MM.1S (cell line): Measurements from ENCODE around the gene RHOBTB1.

ENCODE experiments used
- DNase-seq: peaks from one replicate; pipeline ENCODE4 v3.0.0-alpha.2; 2015
- H2AFZ ChIP-seq: fragments of 300-600 bp; sonication (generic); 2 replicates; pipeline ENCODE4 v1.6.0; 2016; ENCODE audit warnings: antibody characterized with exemption, low read length
- H3F3A ChIP-seq: fragments of 300-600 bp; sonication (generic); 2 replicates; pipeline ENCODE4 v1.6.1; 2016; ENCODE audit warnings: mild to moderate bottlenecking, antibody characterized with exemption, low read length, moderate library complexity, mixed read lengths; ENCODE audit not compliant: insufficient read depth
- H3K27ac ChIP-seq: fragments of 300-600 bp; sonication (generic); 2 replicates; pipeline ENCODE4 v1.5.1; 2016; ENCODE audit warnings: mild to moderate bottlenecking, low read length
- H3K27me3 ChIP-seq: fragments of 300-600 bp; sonication (generic); replicated peaks from 2 replicates; pipeline ENCODE4 v1.6.0; 2016; ENCODE audit warnings: low read length; ENCODE audit not compliant: insufficient read depth
- H3K36me3 ChIP-seq: fragments of 300-600 bp; sonication (generic); replicated peaks from 2 replicates; pipeline ENCODE4 v1.6.1; 2016; ENCODE audit warnings: mild to moderate bottlenecking, low read length, mixed read lengths; ENCODE audit not compliant: insufficient read depth
- H3K4me1 ChIP-seq: fragments of 300-600 bp; sonication (generic); 2 replicates; pipeline ENCODE4 v1.6.1; 2016; ENCODE audit warnings: low read length, mixed read lengths
- H3K4me2 ChIP-seq: fragments of 300-600 bp; sonication (generic); 2 replicates; pipeline ENCODE4 v1.6.0; 2016; ENCODE audit warnings: low read depth, low read length
- H3K4me3 ChIP-seq: fragments of 300-600 bp; sonication (generic); 2 replicates; pipeline ENCODE4 v1.5.1; 2016; ENCODE audit warnings: low read length, mixed read lengths
- H3K79me2 ChIP-seq: fragments of 300-600 bp; sonication (generic); 2 replicates; pipeline ENCODE4 v1.6.1; 2016; ENCODE audit warnings: mixed run types, low read length, mixed read lengths
- H3K9ac ChIP-seq: fragments of 300-600 bp; sonication (generic); 2 replicates; pipeline ENCODE4 v1.6.1; 2016; ENCODE audit warnings: low read length, mixed read lengths
- H3K9me2 ChIP-seq: fragments of 300-600 bp; sonication (generic); replicated peaks from 2 replicates; pipeline ENCODE4 v1.6.1; 2016; ENCODE audit warnings: mild to moderate bottlenecking, low read length, mixed read lengths; ENCODE audit not compliant: insufficient read depth
- H3K9me3 ChIP-seq: fragments of 300-600 bp; sonication (generic); replicated peaks from 2 replicates; pipeline ENCODE4 v1.6.1; 2016; ENCODE audit warnings: mild to moderate bottlenecking, low read length, mixed read lengths; ENCODE audit not compliant: insufficient read depth
- H4K20me1 ChIP-seq: fragments of 300-600 bp; sonication (generic); 2 replicates; pipeline ENCODE4 v1.6.1; 2016; ENCODE audit warnings: mild to moderate bottlenecking, low read length, moderate library complexity, mixed read lengths; ENCODE audit not compliant: insufficient read depth
- CTCF ChIP-seq: fragments of 300-600 bp; sonication (generic); IDR thresholded peaks from 2 replicates; pipeline ENCODE4 v1.5.1; 2016; ENCODE audit warnings: antibody characterized with exemption, low read length, mixed read lengths
- EZH2 ChIP-seq: fragments of 300-600 bp; sonication (generic); optimal IDR thresholded peaks from 2 replicates; pipeline ENCODE3; 2017; ENCODE audit warnings: low read depth, mild to moderate bottlenecking, antibody characterized with exemption, low read length, mixed read lengths
- EZH2phosphoT487 ChIP-seq: fragments of 300-600 bp; sonication (generic); IDR thresholded peaks from 2 replicates; pipeline ENCODE4 v1.6.1; 2018; ENCODE audit warnings: antibody characterized with exemption, low read length

The RHOBTB1 gene

DNA sequence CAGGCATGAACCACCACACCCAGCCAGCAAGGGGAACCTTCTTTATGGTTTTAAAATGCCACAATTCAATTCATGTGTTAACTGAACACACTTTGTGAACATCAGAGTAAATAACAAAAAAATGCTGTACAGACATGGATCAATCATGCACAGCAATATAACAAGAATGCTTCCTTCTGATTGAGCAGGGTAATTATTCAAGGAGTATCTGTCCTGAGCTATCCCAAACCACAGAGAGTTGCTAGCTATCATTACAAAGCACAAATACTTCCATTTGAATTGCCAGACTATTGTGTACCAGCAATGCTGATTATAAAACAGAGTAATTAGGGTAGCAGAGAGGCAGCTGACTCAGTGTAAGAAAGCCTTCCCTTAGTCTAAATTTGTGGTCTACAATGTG lies 11.3 kb upstream of the RHOBTB1 start:
- Histone ChIP-seq H3K9ac (no peak overlapping the region), H3K4me2 (no peak overlapping the region), H3K27ac (no peak overlapping the region), H3F3A (no peaks in the 10 kb centered on the region; the same call in 1 of the 2 replicates), H3K9me2 (no peaks in the 10 kb centered on the region), H3K4me3 (no peak overlapping the region), H4K20me1 (no peaks in the 10 kb centered on the region), H3K4me1 (peaks cover 4% of the 10 kb centered on the region; the same call in 1 of the 2 replicates), H3K27me3 (no peaks in the 10 kb centered on the region; the same call in 1 of the 2 replicates), H3K79me2 (no peaks in the 10 kb centered on the region), H3K9me3 (no peaks in the 10 kb centered on the region), H3K36me3 (no peaks in the 10 kb centered on the region), H2AFZ (no peak overlapping the region)
- DNase-seq, result no peak
- TF ChIP-seq EZH2 (no peak), CTCF (no peak), EZH2phosphoT487 (no peak)

- Histone ChIP-seq H3K9me3 (no peaks in the 10 kb centered on the region), H3K4me1 (peaks cover 8% of the 10 kb centered on the region; the same call in 1 of the 2 replicates), H3K9ac (no peak overlapping the region), H3K27me3 (peaks cover 10% of the 10 kb centered on the region), H3K79me2 (no peaks in the 10 kb centered on the region), H2AFZ (no peak overlapping the region), H3K36me3 (no peaks in the 10 kb centered on the region), H4K20me1 (no peaks in the 10 kb centered on the region), H3K4me2 (no peak overlapping the region), H3K27ac (no peak overlapping the region), H3K9me2 (no peaks in the 10 kb centered on the region), H3F3A (no peaks in the 10 kb centered on the region; the same call in 1 of the 2 replicates), H3K4me3 (no peak overlapping the region)
- no peak for DNase-seq
- no peak for TF ChIP-seq CTCF
- TF ChIP-seq EZH2phosphoT487, result no peak
- TF ChIP-seq EZH2, result no peak
Observed at GRCh38 chr10:60954035-60954434, 10.1 kb upstream of the RHOBTB1 start.

DNA sequence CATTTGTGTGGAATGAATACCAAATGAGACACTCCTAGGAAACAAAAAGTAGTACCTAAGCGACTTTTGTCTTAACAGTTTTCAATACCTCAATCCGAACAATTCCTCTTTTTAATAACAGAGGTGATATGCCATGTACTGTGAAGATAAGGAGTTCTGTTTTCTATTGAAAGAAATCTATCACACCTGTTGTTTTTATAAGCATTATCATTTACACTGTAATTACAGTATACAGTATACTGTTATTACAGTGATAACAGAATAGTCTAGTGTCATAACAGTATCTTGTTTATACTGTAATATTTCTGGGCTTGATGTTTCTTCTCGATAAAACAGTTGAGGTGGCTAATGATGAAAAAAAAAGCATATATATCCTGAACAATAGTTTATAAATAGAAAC lies 9.4 kb upstream of the RHOBTB1 start:
- no peak overlapping the region for H3K27ac ChIP-seq
- TF ChIP-seq EZH2 (no peak), EZH2phosphoT487 (no peak), CTCF (no peak)

More for the DNA sequence above, 9.4 kb upstream of the RHOBTB1 start:
- Histone ChIP-seq H3K9me2 (no peaks in the 10 kb centered on the region), H3K4me3 (no peak overlapping the region), H3K79me2 (no peaks in the 10 kb centered on the region), H3K36me3 (no peaks in the 10 kb centered on the region), H4K20me1 (no peaks in the 10 kb centered on the region), H3K27me3 (peaks cover 16% of the 10 kb centered on the region), H3K9me3 (no peaks in the 10 kb centered on the region), H3F3A (no peaks in the 10 kb centered on the region; the same call in 1 of the 2 replicates), H3K4me1 (peaks cover 8% of the 10 kb centered on the region; the same call in 1 of the 2 replicates), H3K9ac (no peak overlapping the region), H3K4me2 (no peak overlapping the region), H2AFZ (no peak overlapping the region)
- DNase-seq, result no peak
